CD4-positive, alpha-beta T cell (primary cell): ENCODE data around the gene UBALD1. TPM values are rescaled to one million over a fixed set of nuclear protein-coding genes. Genes with fewer than 3 reads are reported as not detected.
"Not testable (repeated sequence)": the region's sequence is repeated elsewhere in the genome, so short reads cannot be mapped to it uniquely, and the experiment has no call there.

ENCODE experiments used
- ATAC-seq: fragments of 200-7000 bp; cut with Tn5 transposase; one replicate; pipeline ENCODE4 v1.10.0; 2022; ENCODE audit warnings: mild to moderate bottlenecking; ENCODE audit not compliant: poor library complexity
- CTCF ChIA-PET: fragments of 350-600 bp; sonication (Branson Sonifier 250); formaldehyde crosslinking; loops from one replicate; lab custom pipeline; 2021; ENCODE audit warnings: antibody characterized with exemption, inconsistent platforms; lab: Charles Lee
- POLR2A ChIA-PET: fragments of 350-600 bp; sonication (Branson Sonifier 250); formaldehyde crosslinking; loops from one replicate; lab custom pipeline; 2021; ENCODE audit warnings: antibody characterized with exemption, inconsistent platforms; lab: Charles Lee
- DNase-seq, 14 experiments: peaks; one replicate each; pipeline ENCODE4 v3.0.0-alpha.2; 2013 to 2020; ENCODE audit warnings: mixed read lengths in 2 of 14
- H3K27ac ChIP-seq, 2 donors: one replicate each; pipeline versions ENCODE4 v1.5.1 to v1.7.0; 2013; ENCODE audit warnings: low read length in 2 of 2, low read depth in 1 of 2, mild to moderate bottlenecking in 1 of 2
- H3K27me3 ChIP-seq, 2 experiments: 1 replicate in 1 of 2; 2 replicates in 1 of 2; pipeline versions ENCODE4 v1.6.1 to v1.7.0; 2013; ENCODE audit warnings: low read length in 2 of 2, control low read depth in 1 of 2, mild to moderate bottlenecking in 1 of 2, moderate library complexity in 1 of 2; ENCODE audit not compliant: insufficient read depth in 2 of 2, control insufficient read depth in 1 of 2
- H3K36me3 ChIP-seq: one replicate; pipeline ENCODE4 v1.6.1; 2013; ENCODE audit warnings: low read length, control low read depth; ENCODE audit not compliant: insufficient read depth
- H3K4me1 ChIP-seq: one replicate; pipeline ENCODE4 v1.6.1; 2013; ENCODE audit warnings: low read length, control low read depth; ENCODE audit not compliant: insufficient read depth
- H3K4me3 ChIP-seq: one replicate; pipeline ENCODE4 v1.5.1; 2013; ENCODE audit warnings: mild to moderate bottlenecking, low read length, moderate library complexity
- H3K9me3 ChIP-seq, 2 experiments: 1 replicate in 1 of 2; 2 replicates in 1 of 2; pipeline versions ENCODE4 v1.6.1 to v1.7.0; 2013; ENCODE audit warnings: low read length in 2 of 2, mild to moderate bottlenecking in 2 of 2, control low read depth in 1 of 2, moderate library complexity in 1 of 2; ENCODE audit not compliant: control insufficient read depth in 1 of 2, insufficient read depth in 1 of 2
- H3K27ac Mint-ChIP-seq: one replicate; pipeline ENCODE4 v1.8.0; 2020; ENCODE audit warnings: mixed read lengths
- H3K27me3 Mint-ChIP-seq: one replicate; pipeline ENCODE4 v1.8.0; 2021; ENCODE audit warnings: mixed read lengths
- H3K36me3 Mint-ChIP-seq: one replicate; pipeline ENCODE4 v1.8.0; 2021; ENCODE audit warnings: low read depth, mixed read lengths
- H3K4me1 Mint-ChIP-seq: one replicate; pipeline ENCODE4 v1.8.0; 2021; ENCODE audit warnings: low read depth, mixed read lengths
- H3K4me3 Mint-ChIP-seq: one replicate; pipeline ENCODE4 v1.8.0; 2020; ENCODE audit warnings: mild to moderate bottlenecking, mixed read lengths
- H3K9me3 Mint-ChIP-seq: one replicate; pipeline ENCODE4 v1.8.0; 2020; ENCODE audit warnings: mixed read lengths
- CTCF ChIP-seq: fragments of 200-600 bp; IDR thresholded peaks from one replicate; pipeline ENCODE4 v1.8.0; 2022; ENCODE audit warnings: antibody characterized with exemption, mild to moderate bottlenecking
- intact Hi-C, 2 experiments: fragments of 100-400 bp; cut with DNase I in 1 of 2; cut with micrococcal nuclease in 1 of 2; formaldehyde crosslinking; loops; one replicate each; pipeline versions ENCODE4 v1.15.1 to v1.9.0; 2023 to 2025; cut with DNase I, micrococcal nuclease
- total RNA-seq, 174 experiments: library from RNA in 2 of 174; stranded (reverse) in 2 of 174; gene quantifications; one replicate each; pipeline ENCODE4 v1.2.3 and lab custom pipeline; 2021 to 2026

UBALD1 gene
- total RNA-seq, 2 experiments from 2014 or later, result 17.5 to 19.3 TPM

- ChIA-PET CTCF (no interaction called here), POLR2A (no interaction called here)
- H3K36me3 Mint-ChIP-seq, result no peaks in the 10 kb centered on the region
- no peak for TF ChIP-seq CTCF
- DNase-seq, result no peak
- H3K27ac ChIP-seq, result no peak overlapping the region
- H3K4me1 Mint-ChIP-seq, result no peaks in the 10 kb centered on the region
- H3K4me3 Mint-ChIP-seq, result no peak overlapping the region
- H3K9me3 Mint-ChIP-seq, result no peaks in the 10 kb centered on the region
- H3K27me3 ChIP-seq, result no peaks in the 10 kb centered on the region
- no peak overlapping the region for H3K27ac Mint-ChIP-seq
- no peak for ATAC-seq
- H3K9me3 ChIP-seq, result no peaks in the 10 kb centered on the region
- no peak overlapping the region for H3K4me3 ChIP-seq
- no peaks in the 10 kb centered on the region for H3K27me3 Mint-ChIP-seq
- intact Hi-C loops, result no loop called here
- peaks cover 7% of the 10 kb centered on the region for H3K4me1 ChIP-seq
- no peaks in the 10 kb centered on the region for H3K36me3 ChIP-seq
These were observed 39.6 kb downstream of the UBALD1 start for GRCh38 chr16:4574919-4575705.

GRCh38 chr16:4573926-4574325 is 40.8 kb downstream of the UBALD1 start:
- CTCF ChIA-PET, H3K27ac ChIP-seq, H3K27ac Mint-ChIP-seq, H3K4me1 ChIP-seq, H3K4me1 Mint-ChIP-seq, H3K36me3 ChIP-seq, H3K9me3 Mint-ChIP-seq, H3K4me3 Mint-ChIP-seq, H3K4me3 ChIP-seq, POLR2A ChIA-PET, H3K27me3 Mint-ChIP-seq, ATAC-seq, intact Hi-C loops, H3K27me3 ChIP-seq, DNase-seq, H3K36me3 Mint-ChIP-seq, H3K9me3 ChIP-seq: not testable (repeated sequence)

- CTCF ChIA-PET, result no interaction called here
- no peaks in the 10 kb centered on the region for H3K9me3 Mint-ChIP-seq
- Histone ChIP-seq H3K4me3 (no peak overlapping the region), H3K27ac (no peak overlapping the region), H3K9me3 (no peaks in the 10 kb centered on the region), H3K27me3 (no peaks in the 10 kb centered on the region), H3K36me3 (no peaks in the 10 kb centered on the region), H3K4me1 (peaks cover 7% of the 10 kb centered on the region)
- H3K27me3 Mint-ChIP-seq, result no peaks in the 10 kb centered on the region
- intact Hi-C loops, result no loop called here
- no peaks in the 10 kb centered on the region for H3K36me3 Mint-ChIP-seq
- no peak overlapping the region for H3K27ac Mint-ChIP-seq
- ATAC-seq, result no peak
- no peak for DNase-seq
- no peak overlapping the region for H3K4me3 Mint-ChIP-seq
- POLR2A ChIA-PET, result no interaction called here
- H3K4me1 Mint-ChIP-seq, result no peaks in the 10 kb centered on the region
- no peak for TF ChIP-seq CTCF
These were observed 42.0 kb downstream of the UBALD1 start for GRCh38 chr16:4572715-4573114.
